Anterior cingulate cortex (tissue), 58 donors: ENCODE data around the gene FGF12.

Source experiments
- DNase-seq, 58 donors: peaks; one replicate each; lab custom pipeline; 2025; lab: John Stamatoyannopoulos, UW

Gene FGF12

DNA sequence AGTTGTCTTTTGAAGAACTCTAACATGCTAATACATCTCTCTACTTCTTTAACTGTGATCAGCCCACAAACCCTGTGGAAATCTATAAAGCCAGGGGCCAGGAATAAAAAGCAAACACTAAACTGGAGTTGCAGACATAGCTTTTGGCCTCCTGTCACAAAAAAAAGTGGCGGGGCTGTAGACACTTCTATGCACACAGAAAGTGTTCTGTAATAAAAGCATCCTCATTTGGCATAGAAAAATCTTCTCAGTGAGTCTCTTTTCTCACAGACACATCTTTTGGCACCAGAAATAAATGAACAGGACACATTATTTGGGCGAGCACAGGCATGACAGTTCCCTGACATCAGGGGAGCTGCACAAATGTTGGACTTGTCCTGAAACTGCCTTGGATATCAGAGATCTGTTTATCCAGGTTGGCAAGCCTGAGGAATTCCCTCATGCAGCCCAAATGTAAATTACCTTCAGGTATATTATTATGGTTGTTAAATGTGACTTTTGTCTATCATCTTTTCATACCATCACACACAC lies 355.4 kb downstream of the FGF12 start:
- DNase-seq: no peak

DNA sequence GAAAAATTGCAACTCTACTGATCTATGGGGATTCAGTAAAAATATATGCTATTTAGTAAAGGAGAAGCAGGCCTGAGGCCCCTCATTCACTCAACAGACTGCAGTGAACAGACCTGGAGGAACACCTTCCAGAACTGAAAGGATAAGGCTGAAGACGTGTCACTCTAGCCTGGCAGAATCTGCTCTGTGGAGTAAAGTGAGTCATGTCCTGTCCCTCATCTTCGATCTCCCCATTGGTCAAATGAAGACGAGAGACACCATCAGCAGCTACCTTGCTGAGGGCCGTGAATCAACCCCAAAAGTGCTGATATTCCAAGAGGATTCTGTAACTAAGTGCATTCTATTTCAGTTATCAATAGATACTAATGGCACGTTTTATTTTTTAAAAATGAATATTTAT lies 359.7 kb downstream of the FGF12 start:
- no peak for DNase-seq

DNA sequence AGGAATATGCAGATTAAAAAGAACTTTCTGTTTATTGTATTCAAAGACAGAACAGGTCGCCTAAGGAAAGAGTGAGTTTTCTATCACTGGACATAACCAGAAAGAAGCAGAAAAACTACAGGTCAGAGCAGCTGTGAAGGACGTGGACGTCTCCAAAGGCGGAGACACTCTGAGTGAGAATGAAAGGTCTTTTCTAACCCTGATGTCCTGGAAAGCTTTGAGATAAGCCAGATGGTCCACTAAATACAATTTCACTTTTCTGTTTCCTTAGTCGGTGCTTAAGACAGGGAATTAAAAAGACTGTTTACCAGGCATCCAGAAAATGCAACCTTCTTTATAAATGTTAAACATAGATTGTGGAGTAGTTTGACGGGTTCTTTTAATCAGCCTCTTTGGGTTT lies 360.4 kb downstream of the FGF12 start:
- DNase-seq: no peak

DNA sequence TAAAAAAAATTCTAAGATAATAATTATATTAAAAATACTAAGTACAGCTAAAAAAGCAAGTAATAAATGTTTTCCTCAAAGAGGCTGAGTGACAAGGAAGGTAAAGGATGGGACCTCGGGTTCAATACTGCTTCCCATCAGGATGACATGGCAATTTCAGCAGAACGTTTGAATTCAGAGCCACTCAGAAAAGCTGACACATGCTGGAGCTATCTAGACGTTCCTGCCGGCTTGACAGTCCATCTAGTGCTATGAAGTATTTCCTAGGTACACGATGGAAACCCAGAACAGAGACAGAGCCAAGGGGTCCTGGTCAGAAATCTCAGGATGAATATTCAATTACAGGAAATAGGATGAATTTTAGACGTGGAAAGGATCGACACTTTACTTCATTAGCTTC lies 361.8 kb downstream of the FGF12 start:
- DNase-seq: no peak

DNA sequence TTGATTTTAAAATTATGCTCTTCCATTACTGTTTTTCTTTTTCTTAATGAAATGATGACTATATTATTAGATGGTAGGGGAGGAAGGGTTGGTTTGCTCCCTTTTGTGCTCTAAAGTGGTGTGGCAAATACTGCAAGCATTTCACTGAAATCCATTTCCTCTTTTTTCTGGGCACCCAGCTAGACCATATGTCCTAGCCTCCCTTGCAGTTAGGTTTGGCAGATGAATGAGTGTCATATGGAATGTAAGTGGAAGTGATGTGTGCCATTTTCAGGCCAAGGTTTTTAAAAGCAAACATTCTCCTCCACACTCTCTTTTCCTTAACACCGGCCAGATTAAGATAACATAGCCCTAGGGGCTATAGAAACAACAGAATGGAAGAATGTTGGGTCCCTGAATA lies 363.0 kb downstream of the FGF12 start:
- peak in 1 of 58 donors; percentile 26 for DNase-seq

DNA sequence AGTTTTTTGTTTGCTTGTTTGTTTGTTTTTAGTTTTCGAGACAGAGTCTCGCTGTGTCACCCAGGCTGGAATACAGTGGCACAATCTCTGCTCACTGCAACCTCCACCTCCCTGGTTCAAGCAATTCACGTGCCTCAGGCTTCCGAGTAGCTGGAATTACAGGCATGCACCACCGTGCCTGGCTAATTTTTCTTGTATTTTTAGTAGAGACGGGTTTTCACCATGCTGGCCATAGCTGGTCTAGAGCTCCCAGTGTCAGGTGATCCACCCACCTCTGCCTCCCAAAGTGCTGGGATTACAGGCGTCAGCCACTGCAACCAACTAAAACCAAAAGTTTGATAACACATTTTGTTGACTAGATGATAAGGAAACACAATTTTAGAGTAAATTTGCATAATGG lies 372.7 kb downstream of the FGF12 start:
- DNase-seq: no peak

DNA sequence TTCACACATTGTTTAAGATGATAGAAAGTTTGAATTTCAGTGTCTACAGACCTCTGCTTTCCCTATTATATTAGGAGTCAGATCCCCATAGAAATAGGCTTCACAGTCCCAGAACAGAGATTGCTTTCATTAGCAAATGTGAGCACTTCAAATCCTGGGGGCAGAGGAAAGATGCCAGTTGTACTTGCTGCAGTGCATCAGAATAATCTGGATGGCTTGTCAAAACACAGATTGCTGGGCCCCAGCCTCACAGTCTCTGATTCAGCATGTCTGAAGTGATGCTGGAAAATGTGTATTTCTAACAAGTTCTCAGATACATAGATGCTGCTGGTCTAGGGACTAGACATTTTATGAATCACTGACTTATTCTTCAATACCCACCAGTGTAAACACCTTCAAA lies 375.2 kb downstream of the FGF12 start:
- DNase-seq: peak in 5 of 58 donors; percentile 4 to 18 (median 12)

DNA sequence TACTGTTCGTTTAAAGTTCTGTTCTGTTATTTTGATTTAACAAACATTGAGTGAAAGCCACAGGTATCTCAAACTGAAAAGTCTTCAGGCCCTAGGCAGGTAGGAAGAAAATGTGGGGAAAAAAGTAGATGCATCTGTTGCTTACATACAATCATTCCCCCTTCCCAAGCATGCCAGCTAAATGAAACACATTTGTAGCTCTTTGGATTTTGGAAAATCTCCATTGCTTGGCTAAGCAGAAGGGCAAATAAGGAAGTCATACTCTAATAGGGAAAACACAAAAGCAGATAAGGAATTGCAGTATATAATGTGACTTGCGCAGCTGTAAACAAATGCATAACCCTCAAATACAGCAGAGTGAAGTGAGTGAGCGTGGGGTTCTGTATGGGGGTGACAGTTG lies 375.9 kb downstream of the FGF12 start:
- no peak for DNase-seq

DNA sequence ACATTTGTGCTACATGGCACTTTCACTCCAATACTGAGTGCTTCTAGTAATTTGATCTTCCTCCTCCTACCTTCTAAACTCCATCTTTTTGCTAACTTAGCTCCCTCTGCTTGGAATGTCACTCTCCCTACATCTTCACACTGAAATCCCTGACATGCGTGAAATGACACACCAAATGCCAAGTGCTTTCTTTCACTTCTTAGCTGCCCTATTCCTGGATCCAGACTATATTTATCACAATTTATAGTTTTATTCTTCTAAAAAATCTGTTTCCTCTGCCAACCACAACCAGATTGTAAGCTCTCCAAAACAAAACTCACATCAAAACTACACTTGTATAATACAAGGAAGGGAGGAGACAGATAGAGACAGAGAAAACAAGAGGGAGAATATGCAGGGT lies 387.3 kb downstream of the FGF12 start:
- DNase-seq: no peak

DNA sequence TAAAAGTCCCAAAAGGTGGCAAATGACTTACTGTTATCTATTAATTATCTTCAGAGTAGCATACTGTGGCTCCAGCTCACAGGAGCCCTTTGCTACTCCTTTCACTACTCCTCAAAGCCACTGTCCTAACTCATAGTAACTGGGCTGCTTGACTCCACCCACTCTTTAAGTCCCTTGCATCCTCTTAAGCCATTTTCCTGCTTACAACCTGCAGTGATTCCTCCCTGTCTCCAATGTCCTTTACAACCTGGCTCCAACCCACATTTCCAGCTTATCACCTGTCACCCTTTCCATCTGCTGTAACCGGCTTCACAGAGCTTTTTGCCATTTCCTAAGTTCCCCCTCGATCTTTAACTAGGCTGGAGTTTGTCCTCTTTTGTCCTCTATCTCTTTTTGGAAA lies 388.1 kb downstream of the FGF12 start:
- no peak for DNase-seq

DNA sequence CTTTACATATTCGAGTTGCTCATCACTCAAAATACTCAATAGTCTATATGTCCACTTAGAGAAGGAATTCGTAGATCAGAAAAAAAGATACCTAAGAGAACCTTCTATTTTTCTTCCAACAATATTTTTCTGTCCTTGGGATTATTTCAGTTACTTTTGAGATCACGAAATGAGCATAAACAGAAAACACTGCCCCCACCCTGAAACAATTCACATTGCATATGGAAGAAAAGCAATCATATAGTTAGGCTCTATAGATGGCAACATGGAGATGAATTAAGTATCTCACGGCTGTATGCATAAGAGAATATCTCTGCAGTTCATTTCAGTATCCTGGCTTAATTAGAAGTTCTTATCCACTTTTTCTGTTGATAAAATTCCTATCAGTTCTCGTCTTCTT lies 391.1 kb downstream of the FGF12 start:
- DNase-seq: no peak

DNA sequence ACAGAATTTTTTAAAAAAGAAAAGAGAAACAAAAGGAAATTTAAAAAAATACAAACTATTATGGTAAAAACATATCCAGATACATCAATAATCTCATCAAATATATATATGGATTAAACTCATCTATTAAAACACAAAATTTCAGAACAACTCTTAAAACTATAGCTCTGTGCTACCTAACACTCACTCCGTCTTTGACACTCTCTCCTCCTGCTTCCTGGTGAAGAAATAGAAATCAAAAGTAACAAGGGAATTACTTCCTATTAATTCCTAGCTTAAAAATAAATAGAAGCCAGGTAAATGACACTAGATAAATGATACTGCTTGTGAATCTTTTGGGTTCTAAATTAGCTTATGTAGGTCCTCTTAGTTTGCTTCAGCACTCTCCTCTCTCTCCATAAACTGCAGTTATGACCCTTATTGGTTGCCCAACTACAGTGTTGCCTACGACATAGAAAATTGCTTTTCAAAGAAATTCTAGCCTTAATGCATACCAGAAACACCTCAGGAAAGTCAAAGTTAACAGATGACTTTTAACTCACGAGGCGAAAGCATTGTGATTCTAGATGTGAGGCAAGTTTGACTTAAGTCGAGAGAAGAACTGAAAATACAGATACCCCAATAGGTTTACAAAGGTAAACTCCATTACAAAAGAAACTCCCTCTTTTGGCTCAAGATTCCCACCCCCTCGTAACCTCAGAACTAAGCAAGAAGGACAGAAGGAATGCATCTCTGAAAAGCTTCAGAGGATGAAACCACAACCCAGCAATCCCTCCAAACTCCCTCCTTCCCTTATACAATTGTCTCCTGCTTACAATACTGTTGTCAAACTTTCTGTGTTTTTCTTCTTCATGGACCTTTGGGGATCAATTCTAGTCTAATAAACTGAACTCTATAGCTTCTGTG lies 394.7 kb downstream of the FGF12 start:
- DNase-seq: no peak

DNA sequence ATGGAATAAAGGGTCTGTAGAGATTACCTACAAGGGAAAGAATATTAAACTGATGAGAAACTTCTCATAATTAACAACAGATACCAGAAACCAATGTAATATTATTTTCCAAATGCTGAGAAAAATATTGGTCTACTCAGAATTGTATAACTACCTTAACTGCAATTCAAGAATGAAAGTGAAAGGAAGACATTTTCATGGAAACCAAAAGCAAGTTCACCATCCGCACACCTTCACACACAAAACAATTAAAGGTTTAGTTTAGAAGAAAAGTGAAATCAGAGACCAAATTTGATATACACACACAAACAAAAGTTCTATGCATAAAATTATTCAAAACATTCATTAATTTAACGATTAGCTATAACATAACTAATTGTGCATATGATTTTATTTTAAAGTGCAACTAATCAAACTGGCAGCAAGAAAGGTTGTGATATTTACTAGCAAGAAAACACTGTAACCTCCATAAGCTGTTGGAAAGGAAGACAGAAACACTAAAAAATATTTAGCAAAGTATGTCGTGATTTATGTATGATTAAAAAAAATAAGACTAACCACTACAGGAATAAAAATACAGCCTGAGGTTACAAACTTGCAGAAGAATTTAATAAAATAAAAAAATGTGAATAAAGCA lies 395.5 kb downstream of the FGF12 start:
- no peak for DNase-seq

DNA sequence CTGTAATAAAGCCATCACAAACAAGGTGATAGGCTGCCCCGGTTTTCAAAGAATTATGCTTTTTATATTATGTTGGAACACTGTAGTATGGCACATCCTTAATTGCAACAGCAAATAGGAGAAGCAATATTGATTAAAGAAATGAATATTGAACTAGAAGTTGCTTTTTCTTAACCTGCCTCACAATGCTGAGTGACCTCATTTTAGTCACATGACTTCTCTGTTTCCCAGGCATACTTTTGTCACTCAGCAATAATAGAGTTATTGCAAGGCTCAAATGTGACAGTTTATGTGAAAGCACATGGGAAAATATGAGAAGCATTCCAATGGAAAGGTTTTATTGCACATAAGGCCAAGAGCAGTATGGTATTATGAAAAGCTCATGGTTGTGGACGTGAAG lies 400.7 kb downstream of the FGF12 start:
- DNase-seq: no peak

DNA sequence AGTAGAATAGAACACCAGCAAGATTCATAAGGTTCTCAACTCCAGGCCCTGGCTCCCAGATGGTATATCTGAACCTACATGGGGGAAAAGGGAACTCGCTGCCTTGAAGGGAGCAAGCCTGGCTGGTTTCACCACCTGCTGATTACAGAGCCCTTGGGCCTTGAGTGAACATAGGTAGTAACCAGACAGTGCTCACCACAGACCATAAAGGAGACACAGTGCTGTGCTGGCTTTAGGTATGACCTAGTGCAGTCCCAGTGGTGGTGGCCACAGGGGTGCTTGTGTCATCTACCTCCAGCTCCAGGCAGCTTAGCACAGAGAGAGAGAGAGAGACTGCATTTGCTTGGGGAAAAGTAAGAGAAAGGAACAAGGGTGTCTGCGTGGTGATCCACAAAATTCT lies 409.8 kb downstream of the FGF12 start:
- no peak for DNase-seq

DNA sequence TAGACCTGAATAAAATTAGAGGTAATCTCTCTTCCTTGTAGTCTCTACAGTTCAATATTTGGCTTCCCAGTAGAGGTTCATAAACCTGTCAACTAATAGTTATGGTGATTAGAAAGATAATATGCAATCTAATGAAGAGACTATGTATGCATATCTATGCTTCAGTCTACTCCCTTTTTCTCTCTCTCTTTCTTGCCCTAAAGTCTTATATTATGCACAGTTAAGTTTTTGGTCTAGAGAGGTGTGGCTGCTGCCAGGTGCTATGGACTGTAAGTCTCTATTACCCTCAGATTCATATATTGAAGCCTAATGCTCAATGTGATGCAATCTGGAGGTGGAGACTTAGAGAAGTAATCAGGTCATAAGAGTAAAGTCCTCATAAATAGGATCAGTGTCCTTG lies 413.7 kb downstream of the FGF12 start:
- DNase-seq: no peak

DNA sequence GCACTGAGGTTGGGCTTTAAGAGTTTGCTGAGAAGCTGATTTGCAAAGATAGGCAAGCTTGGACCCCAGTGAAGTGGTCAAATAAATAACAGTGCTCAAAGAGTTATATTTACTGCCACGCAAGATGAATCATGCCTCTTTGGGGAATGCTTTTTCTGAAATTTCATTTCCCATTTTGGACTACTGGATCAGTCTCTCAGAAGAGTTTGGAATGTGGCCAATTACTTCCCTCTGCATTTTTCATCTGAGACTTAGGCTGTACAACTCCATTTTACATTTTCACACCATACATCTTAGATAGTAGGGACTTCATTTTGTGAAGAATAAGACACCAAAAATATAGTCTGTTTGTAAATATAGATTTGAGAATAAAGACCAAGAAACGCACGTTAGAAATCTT lies 419.7 kb downstream of the FGF12 start:
- DNase-seq: no peak

DNA sequence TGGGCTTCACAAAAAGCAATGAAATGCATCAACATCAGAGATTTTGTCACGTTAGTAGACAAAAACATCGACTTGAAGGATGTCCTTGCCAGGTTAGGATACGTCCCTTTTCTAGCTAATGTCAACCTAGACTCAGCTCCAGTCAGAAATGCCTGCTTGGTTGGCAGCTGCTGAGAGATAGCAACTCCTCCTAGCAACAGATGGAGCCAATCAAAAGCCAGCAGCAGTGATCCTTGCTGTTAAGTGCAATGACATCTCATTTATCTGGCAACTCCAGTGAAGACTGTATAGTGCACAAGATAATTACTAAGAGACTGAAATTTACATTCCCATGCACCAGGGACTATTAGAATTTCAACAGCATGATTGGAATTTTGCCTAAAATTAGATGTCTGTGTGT lies 424.1 kb downstream of the FGF12 start:
- peak in 28 of 58 donors; percentile 0 to 57 (median 8) for DNase-seq

DNA sequence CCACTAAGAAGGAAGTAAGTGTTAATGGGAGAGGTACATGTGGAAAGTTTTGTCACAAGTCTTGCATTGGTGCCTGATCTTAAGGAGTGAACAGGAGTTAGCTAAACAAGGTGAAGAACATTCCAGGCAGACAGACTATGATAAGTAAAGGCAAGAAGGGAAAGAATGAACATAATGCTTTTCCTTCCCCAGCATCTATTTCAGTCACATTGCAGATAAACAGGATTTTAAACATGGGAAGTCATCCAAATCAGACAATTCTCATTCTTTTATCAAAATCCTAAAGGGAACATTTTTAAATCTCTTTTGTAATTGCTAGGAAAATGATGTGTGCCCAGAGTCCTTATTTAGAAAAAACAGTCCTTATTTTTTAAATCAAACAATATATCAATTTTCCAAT lies 424.6 kb downstream of the FGF12 start:
- no peak for DNase-seq

DNA sequence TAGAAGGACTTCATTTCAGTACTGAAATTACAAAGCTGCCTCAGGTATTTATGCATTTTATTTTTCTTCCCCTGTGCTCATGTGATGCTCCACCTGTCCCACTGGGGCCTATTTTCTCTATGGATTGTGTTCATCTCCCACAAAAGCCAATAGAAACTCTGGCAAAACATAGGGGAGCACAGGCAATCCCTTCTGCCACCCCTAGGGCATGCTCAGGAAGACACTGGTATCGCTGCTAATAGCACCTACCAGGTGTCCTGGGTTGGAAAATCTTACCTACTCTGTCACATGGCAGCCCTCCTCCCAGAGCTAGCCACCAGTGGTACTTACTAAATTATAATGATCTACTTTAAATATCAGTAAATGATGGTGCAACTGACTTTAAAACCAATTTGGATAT lies 427.4 kb downstream of the FGF12 start:
- no peak for DNase-seq

DNA sequence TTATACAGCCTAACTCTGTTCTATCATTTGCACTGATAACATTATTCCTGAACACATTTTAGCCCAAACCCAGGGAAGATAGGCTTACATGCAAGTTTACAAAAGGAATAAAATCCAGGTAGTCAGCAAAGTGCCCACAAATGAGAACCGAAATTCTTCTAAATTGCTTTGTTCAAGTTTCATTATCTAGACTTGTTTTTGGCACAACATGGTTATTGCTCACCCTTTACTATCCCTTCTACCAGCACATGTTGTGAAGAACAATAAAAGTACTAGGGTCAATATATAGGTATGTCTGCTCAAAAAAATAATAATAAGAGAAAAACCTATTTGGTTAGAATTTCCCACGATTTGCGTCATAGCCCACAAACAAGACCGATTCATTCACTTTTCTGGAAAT lies 430.5 kb downstream of the FGF12 start:
- no peak for DNase-seq
